HG02571 (cell line): Measurements from ENCODE around the gene PGAP6.
"Not testable (repeated sequence)": the region's sequence is repeated elsewhere in the genome, so short reads cannot be mapped to it uniquely, and the experiment has no call there.

Source experiments
- ATAC-seq: cut with Tn5 transposase; IDR thresholded peaks from one replicate; pipeline ENCODE4 v1.9.1; 2021; ENCODE audit warnings: mild to moderate bottlenecking, moderate library complexity; ENCODE audit not compliant: unreplicated experiment

The PGAP6 gene

DNA sequence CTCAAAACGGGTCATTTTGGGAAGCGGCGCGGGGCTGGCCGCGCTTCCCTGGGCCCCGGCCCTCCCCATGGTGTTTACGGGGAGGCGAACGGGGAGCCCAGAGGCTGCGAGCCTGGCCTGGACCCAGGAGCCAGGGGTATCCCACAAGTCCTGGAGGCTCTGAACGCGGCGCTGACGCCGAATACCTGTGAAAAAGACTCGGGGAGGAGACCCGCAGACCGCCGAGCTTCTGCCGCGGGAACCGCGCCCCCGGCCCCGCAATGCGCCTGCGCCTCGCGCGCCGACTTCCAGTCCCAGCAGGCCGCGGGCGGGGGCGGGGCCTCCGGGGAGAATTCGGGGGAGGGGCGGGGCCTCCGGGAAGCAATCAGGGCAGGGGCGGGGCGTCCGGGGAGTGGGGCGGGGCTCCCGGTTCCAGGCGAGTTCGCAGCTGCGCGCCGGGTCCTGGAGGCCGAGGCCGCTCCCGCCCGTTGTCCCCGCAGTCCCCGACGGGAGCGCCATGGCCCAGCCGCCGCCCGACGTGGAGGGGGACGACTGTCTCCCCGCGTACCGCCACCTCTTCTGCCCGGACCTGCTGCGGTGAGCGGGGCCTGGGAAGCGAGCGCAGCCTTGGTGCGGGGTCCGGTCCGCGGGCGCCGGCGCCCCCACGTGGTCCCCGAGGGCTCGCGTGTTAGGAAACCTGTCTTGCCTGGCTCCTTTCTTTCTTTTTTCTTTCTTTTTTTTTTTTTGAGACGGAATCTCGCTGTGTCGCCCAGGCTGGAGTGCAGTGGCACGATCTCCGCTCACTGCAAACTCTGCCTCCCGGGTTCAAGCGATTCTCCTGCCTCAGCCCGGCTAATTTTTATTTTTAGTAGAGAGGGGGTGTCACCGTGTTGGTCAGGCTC is 19.9 kb upstream of the PGAP6 start, which contains the start of gene DECR2:
TSS of gene DECR2 (plus strand) at position 418 of the 881 bp plus-strand sequence. CDS start at position 497, 79 bp downstream.
- ATAC-seq = no peak

GRCh38 chr16:400061-400591 is 18.3 kb upstream of the PGAP6 start:
- no peak for ATAC-seq

- ATAC-seq = no peak
Measured at GRCh38 chr16:399340-400019, 17.7 kb upstream of the PGAP6 start.

- no peak for ATAC-seq
Measured at GRCh38 chr16:398561-399339, 17.0 kb upstream of the PGAP6 start.

DNA sequence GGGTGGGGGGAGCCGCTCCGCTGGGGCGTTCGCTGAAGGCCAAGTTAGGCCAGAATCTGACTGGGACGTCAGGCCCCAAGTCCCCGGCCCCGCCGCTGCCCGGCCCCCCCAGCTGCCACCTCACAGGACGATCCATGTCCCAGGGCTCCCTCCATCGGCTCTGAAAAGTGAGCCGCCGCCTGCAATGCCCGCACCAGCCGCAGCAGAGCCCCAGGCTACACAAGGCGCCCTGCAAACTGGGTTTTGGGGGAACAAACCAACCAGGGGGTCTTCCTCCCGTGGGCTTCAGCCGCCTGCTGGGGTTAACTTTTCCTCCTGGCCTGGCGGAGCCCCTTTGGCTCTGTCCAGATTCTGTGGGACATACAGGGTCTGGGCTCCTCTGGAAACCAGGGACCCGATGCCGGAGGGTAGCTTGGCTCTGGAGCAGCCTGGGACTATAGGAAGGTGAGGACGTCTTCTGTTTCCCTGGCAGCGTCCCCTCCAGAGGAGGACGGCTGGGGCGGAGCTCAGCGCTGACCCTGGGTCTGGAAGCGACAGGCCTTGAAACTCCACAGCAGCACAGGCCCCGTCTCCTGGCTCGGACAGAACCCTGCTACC is 16.1 kb upstream of the PGAP6 start:
- no peak for ATAC-seq

- no peak for ATAC-seq
Measured at GRCh38 chr16:397135-397661, 15.4 kb upstream of the PGAP6 start, which contains the start of gene NME4. NME4 (plus strand) TSS chr16:397199; CDS start chr16:397223, 24 bp downstream.

DNA sequence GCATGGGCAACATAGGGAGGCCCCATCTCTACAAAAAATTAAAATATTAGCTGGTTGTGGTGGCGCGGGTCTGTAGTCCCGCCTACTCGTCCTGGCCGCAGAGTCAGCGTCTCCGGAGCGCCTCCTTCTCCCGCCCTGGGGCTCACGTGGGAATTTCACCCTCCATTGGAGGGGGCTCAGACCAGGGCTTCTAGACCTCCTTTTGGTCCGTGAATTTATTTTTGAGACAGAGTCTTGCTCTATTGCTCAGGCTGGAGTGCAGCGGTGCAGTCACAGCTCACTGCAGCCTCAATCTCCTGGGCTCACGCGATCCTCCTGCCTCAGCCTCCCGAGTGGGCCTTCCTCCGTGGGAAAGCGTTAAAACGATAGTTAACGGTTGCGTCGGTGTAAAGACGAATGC is 14.8 kb upstream of the PGAP6 start:
- no peak for ATAC-seq

GRCh38 chr16:396199-396598 is 14.4 kb upstream of the PGAP6 start:
- ATAC-seq = no peak

GRCh38 chr16:392450-393030 is 10.8 kb upstream of the PGAP6 start:
- ATAC-seq = no peak

GRCh38 chr16:391885-392335 is 10.1 kb upstream of the PGAP6 start:
- no peak for ATAC-seq

DNA sequence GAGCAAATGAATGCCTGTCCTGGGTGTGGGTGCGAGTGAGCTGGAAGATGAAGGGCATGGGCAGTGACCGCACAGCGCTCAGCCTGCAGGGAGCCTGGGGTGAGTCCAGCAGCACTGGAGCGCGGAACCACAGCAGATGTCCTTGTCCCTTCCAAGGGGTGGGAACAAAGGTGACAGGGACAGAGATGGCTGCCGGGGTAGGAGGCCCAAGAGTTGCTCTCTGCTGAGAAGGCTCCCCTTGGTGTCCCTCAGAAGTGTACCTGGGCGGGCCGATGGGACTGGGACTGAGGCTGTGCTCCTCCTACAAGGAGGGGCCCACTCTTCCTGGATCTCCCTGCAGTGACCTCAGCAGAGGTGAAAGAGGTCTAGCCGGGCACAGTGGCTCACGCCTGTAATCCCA is 7.6 kb upstream of the PGAP6 start:
- ATAC-seq = no peak

DNA sequence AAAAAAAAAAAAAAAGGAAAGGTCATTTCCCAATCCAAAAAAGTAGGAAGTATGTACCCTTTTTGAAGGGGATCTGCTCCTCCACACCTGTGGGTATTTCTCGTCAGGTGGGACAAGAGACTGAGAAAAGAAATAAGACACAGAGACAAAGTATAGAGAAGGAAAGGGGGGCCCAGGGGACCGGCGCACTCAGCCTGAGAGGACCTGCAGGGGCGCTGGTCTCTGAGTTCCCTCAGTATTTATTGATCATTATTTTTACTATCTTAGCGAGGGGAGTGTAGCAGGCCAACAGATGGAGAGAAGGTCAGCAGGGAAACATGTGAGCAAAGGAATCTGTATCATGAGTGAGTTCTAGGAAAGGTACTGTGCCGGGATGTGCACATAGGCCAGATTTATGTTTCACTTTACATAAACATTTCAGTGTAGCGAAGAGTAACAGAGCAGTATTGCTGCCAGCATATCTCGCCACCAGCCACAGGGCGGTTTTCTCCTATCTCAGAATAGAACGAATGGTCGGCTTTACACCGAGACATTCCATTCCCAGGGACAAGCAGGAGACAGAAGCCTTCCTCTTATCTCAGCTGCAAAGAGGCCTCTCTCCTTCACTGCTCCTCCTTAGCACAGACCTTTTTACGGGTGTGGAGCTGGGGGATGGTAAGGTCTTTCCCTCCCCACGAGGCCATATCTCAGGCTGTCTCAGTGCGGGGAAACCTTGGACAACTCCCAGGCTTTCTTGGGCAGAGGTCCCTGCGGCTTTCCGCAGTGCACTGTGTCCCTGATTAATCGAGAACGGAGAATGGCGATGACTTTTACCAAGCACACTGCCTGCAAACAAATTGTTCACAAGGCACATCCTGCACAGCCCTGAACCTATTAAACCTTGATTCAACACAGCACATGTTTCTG is 6.2 kb upstream of the PGAP6 start:
- not testable (repeated sequence) for ATAC-seq

DNA sequence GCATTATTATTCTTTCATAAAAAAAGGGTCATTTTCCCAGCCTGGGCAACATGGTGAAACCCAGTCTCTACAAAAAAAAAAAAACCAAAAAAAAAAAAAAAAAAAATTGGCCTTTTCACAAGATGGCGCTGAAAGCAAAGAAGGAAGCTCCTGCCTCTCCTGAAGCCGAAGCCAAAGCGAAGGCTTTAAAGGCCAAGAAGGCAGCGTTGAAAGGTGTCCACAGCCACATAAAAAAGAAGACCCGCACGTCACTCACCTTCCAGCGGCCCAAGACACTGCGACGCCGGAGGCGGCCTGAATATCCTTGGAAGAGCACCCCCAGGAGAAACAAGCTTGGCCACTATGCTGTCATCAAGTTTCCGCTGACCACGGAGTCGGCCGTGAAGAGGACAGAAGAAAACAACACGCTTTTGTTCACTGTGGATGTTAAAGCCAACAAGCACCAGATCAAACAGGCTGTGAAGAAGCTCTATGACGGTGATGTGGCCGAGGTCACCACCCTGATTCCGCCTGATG is 4.9 kb upstream of the PGAP6 start:
- ATAC-seq = no peak

- no peak for ATAC-seq
Measured at GRCh38 chr16:383326-384051, 1.7 kb upstream of the PGAP6 start.

DNA sequence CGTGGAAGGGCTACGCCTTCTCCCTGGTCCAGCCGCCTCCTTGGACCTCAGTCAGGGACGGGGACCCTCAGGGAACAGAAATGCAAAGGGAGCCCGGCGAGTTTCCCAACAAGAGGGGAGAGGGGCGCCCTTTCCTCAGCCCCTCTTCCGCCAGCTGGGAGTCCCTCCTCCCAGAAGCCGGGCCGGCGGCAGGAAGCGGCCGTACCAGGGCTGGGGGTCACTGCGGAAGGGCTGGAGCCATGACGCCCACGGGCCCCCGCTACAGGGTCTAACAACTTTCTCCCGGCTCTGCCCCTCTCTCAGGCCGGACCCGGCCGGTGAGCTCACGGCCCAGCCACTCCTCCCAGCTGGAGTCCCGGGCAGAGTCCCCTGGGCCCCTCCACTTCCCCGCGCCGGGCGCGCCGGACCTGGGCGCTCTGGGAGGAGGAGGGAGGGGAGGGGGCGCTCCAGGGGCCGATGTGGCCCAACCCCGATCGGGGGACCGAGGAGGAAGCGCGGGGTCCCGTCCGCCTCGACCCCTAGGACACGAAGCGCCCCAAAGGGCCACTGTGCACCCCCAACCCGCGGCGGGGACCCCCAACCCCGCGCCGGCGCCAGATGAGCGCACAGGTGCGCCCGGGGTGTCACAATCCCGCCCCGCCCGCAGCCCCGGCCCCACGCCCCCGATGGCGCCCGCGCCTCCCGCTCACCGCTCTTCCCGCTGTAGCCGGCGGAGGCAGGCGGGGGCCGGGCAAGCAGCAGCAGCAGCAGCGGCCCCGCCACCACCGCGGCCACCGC is 578 bp downstream of the PGAP6 start:
- ATAC-seq = no peak

DNA sequence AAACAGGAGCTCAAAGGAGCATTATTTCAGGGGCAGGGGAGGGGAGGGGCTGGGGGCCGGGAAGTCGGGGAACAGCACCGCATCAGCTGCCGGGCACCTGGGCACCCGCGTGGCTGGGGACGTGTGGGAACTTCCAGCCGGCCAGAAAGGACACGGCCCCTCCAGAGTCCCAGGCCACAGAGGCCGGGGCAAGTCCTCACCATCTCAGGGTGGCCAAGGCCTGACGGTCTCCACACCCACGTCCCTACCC is 1.1 kb downstream of the PGAP6 start:
- ATAC-seq = no peak

DNA sequence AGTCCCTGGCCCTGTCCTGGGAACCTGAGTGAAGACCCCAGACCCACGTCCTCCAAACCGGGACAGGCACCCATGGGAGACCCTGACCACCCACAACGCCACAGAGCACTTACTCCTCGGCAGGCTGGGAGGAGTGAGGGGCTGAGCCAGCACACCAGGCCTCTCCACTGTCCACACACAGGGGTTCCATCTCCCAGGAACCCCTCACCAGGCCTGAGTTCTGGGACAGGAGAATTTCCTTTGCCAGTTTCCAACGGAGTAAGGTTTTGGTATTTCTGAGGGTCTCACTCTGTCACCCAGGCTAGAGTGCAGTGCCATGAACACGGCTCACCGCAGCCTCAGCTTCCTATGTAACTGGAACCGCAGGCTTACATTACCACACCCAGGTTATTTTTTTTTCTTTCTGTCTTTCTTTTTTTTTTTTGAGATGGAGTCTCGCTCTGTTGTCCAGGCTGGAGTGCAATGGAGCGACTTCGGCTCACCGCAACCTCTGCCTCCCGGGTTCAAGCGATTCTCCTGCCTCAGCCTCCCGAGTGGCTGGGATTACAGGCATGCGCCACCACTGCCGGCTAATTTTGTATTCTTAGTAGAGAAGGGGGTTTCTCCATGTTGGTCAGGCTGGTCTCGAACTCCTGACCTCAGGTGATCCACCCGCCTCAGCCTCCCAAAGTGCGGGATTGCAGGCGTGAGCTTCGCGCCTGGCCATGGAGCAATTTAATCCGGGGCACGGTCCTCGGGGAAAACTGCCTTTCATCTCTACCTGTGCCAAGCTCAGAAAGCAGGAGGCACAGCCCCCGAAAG is 1.6 kb downstream of the PGAP6 start:
- no peak for ATAC-seq
